ENCODE data around the gene WWOX. TPM values are rescaled to one million over a fixed set of nuclear protein-coding genes. Genes with fewer than 3 reads are reported as not detected.

The WWOX gene
- total and polyA plus RNA-seq, 4 experiments from 2014 or later, result 10.4 to 23.1 (median 17.5) TPM

DNA sequence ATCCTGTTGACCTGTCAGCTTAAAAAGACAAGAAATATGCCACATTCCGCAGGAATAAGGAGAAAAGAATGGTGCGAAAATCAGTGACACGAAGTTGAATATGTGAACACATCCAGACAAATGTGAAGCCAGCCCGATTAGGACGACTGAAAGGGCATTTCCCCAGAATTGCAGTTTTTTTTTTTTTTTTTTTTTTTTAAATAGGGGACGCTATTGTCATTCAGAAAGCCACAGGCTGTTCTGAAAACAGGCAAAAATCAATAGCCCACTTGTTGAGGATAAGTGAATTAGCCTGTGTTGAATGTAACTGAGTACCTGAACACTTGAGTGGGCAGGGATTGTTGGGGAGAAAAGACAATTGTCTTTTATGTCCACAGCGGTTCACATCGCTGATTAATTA is 507.1 kb downstream of the WWOX start:
- Mint-ChIP-seq H3K9me3 (no peaks in the 10 kb centered on the region), H3K27ac (no peak overlapping the region), H3K36me3 (no peaks in the 10 kb centered on the region), H3K27me3 (no peaks in the 10 kb centered on the region), H3K4me3 (no peak overlapping the region), H3K4me1 (peaks cover 0 to 11% (median 4%) of the 10 kb centered on the region in 4 donors)
- no peaks in the 10 kb centered on the region for H3K36me3 ChIP-seq (ENCODE audit: insufficient read depth, low read length)
- no peak for DNase-seq
- H3K4me3 ChIP-seq (ENCODE audit: low read length in 2 of 2), result no peak overlapping the region
- no peaks in the 10 kb centered on the region for H3K27me3 ChIP-seq (ENCODE audit: insufficient read depth, low read length)
- no peaks in the 10 kb centered on the region for H3K4me1 ChIP-seq (ENCODE audit: insufficient read depth, low read length)
- intact Hi-C loops (cut with micrococcal nuclease), result no loop called here
- ChIA-PET POLR2A (ENCODE audit: partially characterized antibody) (no interaction called here), CTCF (ENCODE audit: partially characterized antibody) (no interaction called here)
- H3K9me3 ChIP-seq (ENCODE audit: control insufficient read depth in 1 of 2, low read length in 2 of 2), result no peaks in the 10 kb centered on the region
- no peak overlapping the region for H3K27ac ChIP-seq (ENCODE audit: low read depth, low read length)

DNA sequence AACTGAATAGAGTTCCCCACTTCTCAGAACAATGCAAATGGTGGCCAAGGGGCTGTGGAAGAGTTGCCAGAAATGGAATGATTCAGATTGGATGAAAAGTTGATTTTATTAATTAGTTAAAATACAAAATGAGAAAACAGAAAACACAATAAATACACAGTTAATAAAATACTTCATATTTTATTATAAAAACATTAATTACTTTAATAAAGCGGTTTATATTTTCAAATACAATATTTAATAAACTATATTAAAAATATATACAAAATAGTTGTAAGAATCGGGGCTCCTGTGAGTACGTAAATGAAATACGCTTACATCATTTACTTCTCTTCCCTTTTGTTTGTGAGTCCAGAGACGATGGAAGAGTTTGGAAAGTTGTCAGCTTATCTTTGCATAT is 507.6 kb downstream of the WWOX start:
- intact Hi-C loops (cut with micrococcal nuclease), result no loop called here
- CTCF ChIA-PET (ENCODE audit: partially characterized antibody), result no interaction called here

DNA sequence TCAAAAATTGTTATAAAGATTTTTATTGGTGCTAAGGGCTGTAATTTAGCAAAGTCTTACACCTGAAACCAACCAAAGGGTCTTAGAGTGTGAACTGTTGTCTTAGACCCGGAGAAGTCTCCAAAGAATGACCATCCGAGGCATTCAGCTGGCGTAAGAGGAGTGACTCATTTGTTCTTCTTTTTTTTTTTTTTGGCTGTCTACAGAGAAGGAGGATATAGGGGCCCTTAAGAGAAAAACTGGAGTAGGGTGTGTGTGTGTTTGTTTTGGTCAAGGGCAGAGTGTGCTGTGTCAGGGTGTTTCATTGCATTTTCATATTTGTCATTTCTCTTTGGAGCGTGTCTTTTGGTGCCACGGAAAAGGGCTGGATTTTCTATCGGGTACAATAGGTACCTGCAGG is 508.0 kb downstream of the WWOX start:
- no peak overlapping the region for H3K4me3 ChIP-seq (ENCODE audit: low read length in 2 of 2)
- H3K36me3 Mint-ChIP-seq, result no peaks in the 10 kb centered on the region
- no peaks in the 10 kb centered on the region for H3K27me3 Mint-ChIP-seq
- no peaks in the 10 kb centered on the region for H3K9me3 ChIP-seq (ENCODE audit: control insufficient read depth in 1 of 2, low read length in 2 of 2)
- H3K4me3 Mint-ChIP-seq, result peak overlapping the region in 1 of 8 donors; percentile 18
- H3K4me1 Mint-ChIP-seq, result peaks cover 0 to 11% (median 4%) of the 10 kb centered on the region in 4 donors
- intact Hi-C loops (cut with micrococcal nuclease), result no loop called here
- POLR2A ChIA-PET (ENCODE audit: partially characterized antibody), result no interaction called here
- H3K36me3 ChIP-seq (ENCODE audit: insufficient read depth, low read length), result no peaks in the 10 kb centered on the region
- H3K9me3 Mint-ChIP-seq, result no peaks in the 10 kb centered on the region
- no peaks in the 10 kb centered on the region for H3K4me1 ChIP-seq (ENCODE audit: insufficient read depth, low read length)
- no peak overlapping the region for H3K27ac ChIP-seq (ENCODE audit: low read depth, low read length)
- no peaks in the 10 kb centered on the region for H3K27me3 ChIP-seq (ENCODE audit: insufficient read depth, low read length)
- H3K27ac Mint-ChIP-seq, result no peak overlapping the region
- no peak for DNase-seq
- CTCF ChIA-PET (ENCODE audit: partially characterized antibody), result no interaction called here

More for the DNA sequence above, 507.6 kb downstream of the WWOX start:
- H3K9me3 ChIP-seq (ENCODE audit: control insufficient read depth in 1 of 2, low read length in 2 of 2), result no peaks in the 10 kb centered on the region
- Mint-ChIP-seq H3K9me3 (no peaks in the 10 kb centered on the region), H3K27ac (no peak overlapping the region), H3K4me1 (peaks cover 0 to 11% (median 4%) of the 10 kb centered on the region in 4 donors), H3K27me3 (no peaks in the 10 kb centered on the region), H3K36me3 (no peaks in the 10 kb centered on the region), H3K4me3 (no peak overlapping the region)
- POLR2A ChIA-PET (ENCODE audit: partially characterized antibody), result no interaction called here
- no peak overlapping the region for H3K4me3 ChIP-seq (ENCODE audit: low read length in 2 of 2)
- H3K27me3 ChIP-seq (ENCODE audit: insufficient read depth, low read length), result no peaks in the 10 kb centered on the region
- no peaks in the 10 kb centered on the region for H3K4me1 ChIP-seq (ENCODE audit: insufficient read depth, low read length)
- no peak overlapping the region for H3K27ac ChIP-seq (ENCODE audit: low read depth, low read length)
- DNase-seq, result no peak
- H3K36me3 ChIP-seq (ENCODE audit: insufficient read depth, low read length), result no peaks in the 10 kb centered on the region

DNA sequence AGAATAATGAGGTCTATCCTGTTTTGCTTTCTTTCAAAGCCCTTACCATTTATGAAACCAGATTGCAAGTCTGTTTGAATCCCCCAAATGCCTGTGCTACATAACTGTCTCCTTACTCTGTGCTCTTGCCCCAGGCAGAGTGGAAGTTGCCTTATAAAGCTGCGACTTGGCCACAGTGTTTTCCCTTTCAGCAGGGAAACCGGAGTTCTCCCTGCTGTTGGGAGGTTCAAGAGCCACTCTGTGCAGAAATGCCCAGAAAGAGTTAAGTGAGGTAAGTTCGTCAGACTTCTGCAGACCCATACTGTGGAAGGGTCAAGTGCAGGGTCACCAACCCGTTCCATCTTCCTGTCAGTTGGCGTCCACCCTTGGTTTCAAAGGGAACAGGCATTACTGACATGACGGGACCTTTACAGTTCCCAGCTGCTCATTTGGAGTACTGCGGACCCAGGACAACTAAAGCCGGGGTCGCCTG is 508.9 kb downstream of the WWOX start:
- Histone ChIP-seq H3K4me3 (ENCODE audit: low read length in 2 of 2) (no peak overlapping the region), H3K27me3 (ENCODE audit: insufficient read depth, low read length) (no peaks in the 10 kb centered on the region), H3K27ac (ENCODE audit: low read depth, low read length) (no peak overlapping the region), H3K9me3 (ENCODE audit: control insufficient read depth in 1 of 2, low read length in 2 of 2) (no peaks in the 10 kb centered on the region), H3K36me3 (ENCODE audit: insufficient read depth, low read length) (no peaks in the 10 kb centered on the region), H3K4me1 (ENCODE audit: insufficient read depth, low read length) (no peaks in the 10 kb centered on the region)
- Mint-ChIP-seq H3K9me3 (no peaks in the 10 kb centered on the region), H3K4me3 (no peak overlapping the region), H3K27me3 (no peaks in the 10 kb centered on the region), H3K36me3 (no peaks in the 10 kb centered on the region), H3K4me1 (peaks cover 0 to 11% (median 4%) of the 10 kb centered on the region in 4 donors), H3K27ac (no peak overlapping the region)
- ChIA-PET CTCF (ENCODE audit: partially characterized antibody) (no interaction called here), POLR2A (ENCODE audit: partially characterized antibody) (no interaction called here)
- intact Hi-C loops (cut with micrococcal nuclease), result no loop called here
- no peak for DNase-seq

DNA sequence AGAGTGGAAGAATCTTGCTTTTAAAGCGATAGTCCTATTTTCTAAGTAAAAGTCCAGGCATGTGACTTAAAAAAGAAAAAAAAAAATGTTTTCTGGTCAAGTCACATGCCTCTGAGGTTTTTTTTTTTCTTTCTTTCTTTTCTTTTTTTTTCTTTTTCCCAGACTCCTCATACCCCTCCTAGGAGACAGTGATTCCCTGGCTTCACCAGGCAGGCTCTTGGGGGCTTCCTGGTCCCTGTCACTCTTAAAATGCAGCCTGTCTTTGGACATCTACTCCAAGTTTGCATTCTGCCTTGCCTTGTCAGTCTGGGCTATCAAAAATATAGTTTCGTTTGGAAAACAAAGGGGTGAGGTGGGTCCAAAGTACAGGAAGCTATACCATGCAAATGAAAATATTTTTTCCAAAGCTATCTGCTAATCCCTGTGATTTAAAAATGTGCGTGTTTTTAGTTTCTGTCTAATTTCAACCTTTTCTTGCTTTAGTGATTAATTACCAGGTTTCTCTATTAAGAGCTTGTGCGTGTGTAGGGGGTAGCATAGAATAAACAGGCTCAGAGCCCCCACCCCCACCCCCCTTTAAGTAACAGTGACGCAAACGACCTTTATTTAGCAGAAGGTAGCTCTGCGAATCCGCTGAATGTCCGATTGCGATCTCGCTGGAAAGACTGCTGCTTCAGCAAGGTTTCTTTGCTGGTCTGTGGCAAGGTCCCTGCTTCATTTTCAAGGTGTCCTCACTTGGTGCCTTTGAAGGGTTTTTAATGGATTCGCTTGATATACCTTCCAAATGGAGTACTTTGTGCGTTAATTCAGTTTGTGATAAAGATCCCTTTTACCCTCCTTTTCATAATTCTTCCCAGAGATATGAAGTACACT is 510.2 kb downstream of the WWOX start:
- DNase-seq, result no peak
- no peaks in the 10 kb centered on the region for H3K9me3 Mint-ChIP-seq
- ChIA-PET CTCF (ENCODE audit: partially characterized antibody) (no interaction called here), POLR2A (ENCODE audit: partially characterized antibody) (no interaction called here)
- H3K4me3 Mint-ChIP-seq, result peak overlapping the region in 1 of 8 donors; percentile 8
- Histone ChIP-seq H3K36me3 (ENCODE audit: insufficient read depth, low read length) (no peaks in the 10 kb centered on the region), H3K4me1 (ENCODE audit: insufficient read depth, low read length) (no peaks in the 10 kb centered on the region), H3K9me3 (ENCODE audit: control insufficient read depth in 1 of 2, low read length in 2 of 2) (no peaks in the 10 kb centered on the region), H3K27me3 (ENCODE audit: insufficient read depth, low read length) (no peaks in the 10 kb centered on the region), H3K4me3 (ENCODE audit: low read length in 2 of 2) (no peak overlapping the region), H3K27ac (ENCODE audit: low read depth, low read length) (no peak overlapping the region)
- peaks cover 0 to 11% (median 4%) of the 10 kb centered on the region in 4 donors for H3K4me1 Mint-ChIP-seq
- no peaks in the 10 kb centered on the region for H3K27me3 Mint-ChIP-seq
- H3K36me3 Mint-ChIP-seq, result no peaks in the 10 kb centered on the region
- intact Hi-C loops (cut with micrococcal nuclease), result no loop called here
- peak overlapping the region in 2 of 7 donors; percentile 8 to 15 for H3K27ac Mint-ChIP-seq

DNA sequence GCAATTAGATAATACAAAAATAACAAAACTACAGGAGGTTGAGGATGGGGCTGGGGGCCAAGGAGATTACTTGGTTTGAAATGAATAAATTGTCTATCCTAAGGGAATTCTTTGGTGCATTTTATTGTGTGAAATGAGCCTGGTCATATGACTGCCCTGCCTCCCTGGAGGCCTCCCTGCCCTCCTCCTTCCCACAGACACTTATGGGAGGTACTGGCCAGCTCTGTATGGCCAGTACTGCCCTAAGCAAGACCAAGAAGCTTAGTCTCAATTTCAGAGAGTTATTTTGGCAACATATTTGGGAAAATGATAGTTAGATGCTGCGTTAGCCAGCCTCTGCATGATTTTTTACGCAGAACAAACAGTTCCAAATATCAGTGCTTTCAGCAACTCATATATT is 511.9 kb downstream of the WWOX start:
- no peak overlapping the region for H3K4me3 ChIP-seq (ENCODE audit: low read length in 2 of 2)
- Mint-ChIP-seq H3K27ac (no peak overlapping the region), H3K27me3 (no peaks in the 10 kb centered on the region), H3K9me3 (no peaks in the 10 kb centered on the region), H3K4me1 (peaks cover 0 to 11% (median 3%) of the 10 kb centered on the region in 4 donors), H3K36me3 (no peaks in the 10 kb centered on the region), H3K4me3 (no peak overlapping the region)
- ChIA-PET POLR2A (ENCODE audit: partially characterized antibody) (no interaction called here), CTCF (ENCODE audit: partially characterized antibody) (no interaction called here)
- no peaks in the 10 kb centered on the region for H3K36me3 ChIP-seq (ENCODE audit: insufficient read depth, low read length)
- no peak overlapping the region for H3K27ac ChIP-seq (ENCODE audit: low read depth, low read length)
- H3K4me1 ChIP-seq (ENCODE audit: insufficient read depth, low read length), result no peaks in the 10 kb centered on the region
- H3K27me3 ChIP-seq (ENCODE audit: insufficient read depth, low read length), result no peaks in the 10 kb centered on the region
- intact Hi-C loops (cut with micrococcal nuclease), result no loop called here
- no peaks in the 10 kb centered on the region for H3K9me3 ChIP-seq (ENCODE audit: control insufficient read depth in 1 of 2, low read length in 2 of 2)
- DNase-seq, result no peak

DNA sequence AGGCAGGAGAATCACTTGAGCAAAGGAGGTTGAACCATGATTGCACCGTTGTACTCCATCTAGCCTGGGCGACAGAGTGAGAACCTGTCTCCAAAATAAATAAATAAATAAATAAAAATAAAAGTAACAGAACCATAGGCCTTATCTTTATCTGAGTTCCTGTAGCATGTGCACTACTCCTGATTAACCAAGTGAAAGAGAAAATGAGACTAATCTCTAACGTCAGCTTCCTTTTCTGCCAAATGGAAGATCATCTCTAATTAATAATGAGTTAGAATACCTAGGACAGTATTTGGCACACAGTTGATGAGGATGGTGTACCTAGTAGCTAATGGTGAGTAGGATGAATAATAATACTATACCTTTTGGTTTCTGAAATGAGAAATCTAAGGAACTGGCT is 520.4 kb downstream of the WWOX start:
- H3K27ac ChIP-seq (ENCODE audit: low read depth, low read length), result no peak overlapping the region
- CTCF ChIA-PET (ENCODE audit: partially characterized antibody), result no interaction called here
- H3K4me3 Mint-ChIP-seq, result no peak overlapping the region
- no peak for DNase-seq
- no peaks in the 10 kb centered on the region for H3K9me3 ChIP-seq (ENCODE audit: control insufficient read depth in 1 of 2, low read length in 2 of 2)
- POLR2A ChIA-PET (ENCODE audit: partially characterized antibody), result no interaction called here
- no peaks in the 10 kb centered on the region for H3K36me3 ChIP-seq (ENCODE audit: insufficient read depth, low read length)
- no peak overlapping the region for H3K4me3 ChIP-seq (ENCODE audit: low read length in 2 of 2)
- H3K9me3 Mint-ChIP-seq, result peaks cover 0 to 14% (median 6%) of the 10 kb centered on the region in 8 donors
- peaks cover 2 to 5% of the 10 kb centered on the region in 2 donors for H3K36me3 Mint-ChIP-seq
- H3K4me1 ChIP-seq (ENCODE audit: insufficient read depth, low read length), result no peaks in the 10 kb centered on the region
- no peaks in the 10 kb centered on the region for H3K27me3 ChIP-seq (ENCODE audit: insufficient read depth, low read length)
- H3K27me3 Mint-ChIP-seq, result no peaks in the 10 kb centered on the region
- H3K27ac Mint-ChIP-seq, result no peak overlapping the region
- intact Hi-C loops (cut with micrococcal nuclease), result no loop called here
- H3K4me1 Mint-ChIP-seq, result no peaks in the 10 kb centered on the region
